ENCODE data around the gene NDUFA13.

DNA sequence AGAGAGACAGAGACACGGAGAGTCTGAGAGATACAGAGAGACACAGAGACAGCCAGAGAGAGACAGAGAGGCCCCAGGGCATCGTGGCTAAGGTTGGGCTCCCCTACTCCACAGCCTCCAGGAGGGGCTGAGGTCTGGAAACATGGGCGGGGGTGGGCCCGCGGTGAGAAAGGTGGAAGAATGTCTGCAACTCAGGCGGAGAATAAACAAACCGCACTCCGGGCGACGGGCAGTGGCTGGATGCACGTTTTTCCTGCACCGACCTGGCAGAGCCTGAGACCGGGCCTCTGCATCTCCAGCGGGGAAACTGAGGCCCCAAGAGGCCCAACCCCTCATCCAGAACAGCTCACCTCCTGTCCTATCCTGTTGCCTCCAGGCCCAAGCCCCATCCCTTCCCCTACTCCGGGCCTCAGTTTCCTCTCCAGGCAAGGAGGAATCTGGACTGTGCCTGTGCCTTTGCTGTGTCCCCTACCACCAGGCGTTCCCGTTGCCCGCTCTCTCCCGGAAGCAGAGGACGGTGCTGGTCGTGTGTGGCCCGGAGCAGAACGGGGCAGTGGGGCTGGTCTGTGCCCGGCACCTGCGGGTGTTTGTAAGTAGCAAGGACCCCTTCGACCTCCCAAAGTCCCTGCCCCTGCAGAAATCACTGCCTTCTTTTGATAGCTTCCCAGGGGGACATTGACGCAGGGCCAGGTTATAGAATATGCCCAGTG lies 18.7 kb downstream of the NDUFA13 start:
- no peak for TF ChIP-seq CTCF (IDR thresholded peaks at IDR 0.05)
- TF ChIP-seq POLR2A (IDR thresholded peaks at IDR 0.05), result no peak
- no peak for TF ChIP-seq POLR2AphosphoS5 (IDR thresholded peaks at IDR 0.05; ENCODE audit: insufficient read depth in 1 of 2, low read depth in 1 of 2)
